OCI-LY1 (cell line): ENCODE results near the gene GPN1.
"Not testable (repeated sequence)": the region's sequence is repeated elsewhere in the genome, so short reads cannot be mapped to it uniquely, and the experiment has no call there.

Source experiments
- H2AFZ ChIP-seq: fragments of 200-600 bp; sonication (generic), shearing (Covaris generic); 2 replicates; pipeline ENCODE4 v1.6.0; 2014; ENCODE audit warnings: antibody characterized with exemption, mild to moderate bottlenecking, low read length
- H3F3A ChIP-seq: fragments of 200-600 bp; sonication (generic), shearing (Covaris generic); 2 replicates; pipeline ENCODE4 v1.6.0; 2014; ENCODE audit warnings: mild to moderate bottlenecking, antibody characterized with exemption, low read length, moderate library complexity; ENCODE audit not compliant: insufficient read depth
- H3K27ac ChIP-seq: fragments of 200-600 bp; sonication (generic); 2 replicates; pipeline ENCODE4 v1.5.1; 2014; ENCODE audit warnings: low read length, mixed run types, mild to moderate bottlenecking, low read depth; ENCODE audit not compliant: poor library complexity, severe bottlenecking
- H3K27me3 ChIP-seq: fragments of 200-600 bp; sonication (generic); 2 replicates; pipeline ENCODE4 v1.6.0; 2014; ENCODE audit warnings: antibody characterized with exemption, mild to moderate bottlenecking, low read length, moderate library complexity; ENCODE audit not compliant: insufficient read depth
- H3K36me3 ChIP-seq: fragments of 200-600 bp; sonication (generic); 2 replicates; pipeline ENCODE4 v1.6.1; 2014; ENCODE audit warnings: mild to moderate bottlenecking, antibody characterized with exemption, low read length, moderate library complexity, mixed read lengths; ENCODE audit not compliant: insufficient read depth
- H3K4me1 ChIP-seq: fragments of 200-600 bp; sonication (generic); 2 replicates; pipeline ENCODE4 v1.5.1; 2014; ENCODE audit warnings: mild to moderate bottlenecking, low read length, moderate library complexity; ENCODE audit not compliant: insufficient read depth, severe bottlenecking
- H3K4me2 ChIP-seq: fragments of 200-600 bp; sonication (generic), shearing (Covaris generic); 2 replicates; pipeline ENCODE4 v1.6.1; 2014; ENCODE audit warnings: low read length
- H3K4me3 ChIP-seq: fragments of 200-600 bp; sonication (generic); 2 replicates; pipeline ENCODE4 v1.5.1; 2014; ENCODE audit warnings: low read length, low read depth, mild to moderate bottlenecking, mixed read lengths; ENCODE audit not compliant: poor library complexity, severe bottlenecking
- H3K79me2 ChIP-seq: fragments of 200-600 bp; shearing (Covaris generic); 2 replicates; pipeline ENCODE4 v1.6.1; 2016; ENCODE audit warnings: mixed run types, low read length, mixed read lengths; ENCODE audit not compliant: insufficient read depth
- H3K9ac ChIP-seq: fragments of 200-600 bp; sonication (generic), shearing (Covaris generic); 2 replicates; pipeline ENCODE4 v1.6.1; 2014; ENCODE audit warnings: mild to moderate bottlenecking, low read length, mixed read lengths
- H3K9me2 ChIP-seq: fragments of 200-600 bp; sonication (generic), shearing (Covaris generic); 2 replicates; pipeline ENCODE4 v1.6.1; 2014; ENCODE audit warnings: low read depth, mild to moderate bottlenecking, low read length, mixed read lengths
- H3K9me3 ChIP-seq: fragments of 200-600 bp; shearing (Covaris generic); 2 replicates; pipeline ENCODE4 v1.6.1; 2014; ENCODE audit warnings: low read length, mixed read lengths
- H4K20me1 ChIP-seq: fragments of 200-600 bp; sonication (generic), shearing (Covaris generic); 2 replicates; pipeline ENCODE4 v1.6.0; 2016; ENCODE audit warnings: mild to moderate bottlenecking, low read length; ENCODE audit not compliant: insufficient read depth
- EZH2 ChIP-seq: fragments of 200-600 bp; sonication (generic), shearing (Covaris generic); IDR thresholded peaks from 2 replicates; pipeline ENCODE4 v1.8.0; 2017; ENCODE audit warnings: borderline replicate concordance, mixed run types, mild to moderate bottlenecking, antibody characterized with exemption, low read length, moderate library complexity, mixed read lengths
- TF ChIP-seq, protein P1 (sequence below): fragments of 200-600 bp; sonication (generic), shearing (Covaris generic); IDR thresholded peaks from 2 replicates; pipeline ENCODE4 v1.5.1; 2017; ENCODE audit warnings: mild to moderate bottlenecking, antibody characterized with exemption, low read length, moderate library complexity, mixed read lengths

GPN1 gene

DNA sequence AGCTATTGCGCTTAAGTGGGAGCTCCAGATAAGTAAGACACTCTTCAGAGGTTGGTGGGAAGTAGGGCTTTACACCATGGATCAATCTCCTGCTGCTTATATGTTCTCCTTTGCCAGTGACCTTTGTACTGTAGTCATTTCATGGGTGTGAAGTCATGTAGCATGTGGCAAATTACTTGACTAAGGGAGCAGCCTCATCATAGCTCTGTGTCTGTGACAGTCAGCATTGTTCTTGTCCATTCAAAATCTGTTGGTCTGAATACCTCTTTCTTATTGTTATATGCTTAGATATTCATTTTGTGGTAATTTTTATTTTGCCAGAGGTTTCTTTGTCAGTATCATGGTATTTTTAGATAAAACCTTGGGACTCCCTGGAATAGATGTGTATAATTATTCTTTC lies 53.0 kb downstream of the GPN1 start:
- TF ChIP-seq EZH2, result no peak
- TF ChIP-seq, protein P1, sequence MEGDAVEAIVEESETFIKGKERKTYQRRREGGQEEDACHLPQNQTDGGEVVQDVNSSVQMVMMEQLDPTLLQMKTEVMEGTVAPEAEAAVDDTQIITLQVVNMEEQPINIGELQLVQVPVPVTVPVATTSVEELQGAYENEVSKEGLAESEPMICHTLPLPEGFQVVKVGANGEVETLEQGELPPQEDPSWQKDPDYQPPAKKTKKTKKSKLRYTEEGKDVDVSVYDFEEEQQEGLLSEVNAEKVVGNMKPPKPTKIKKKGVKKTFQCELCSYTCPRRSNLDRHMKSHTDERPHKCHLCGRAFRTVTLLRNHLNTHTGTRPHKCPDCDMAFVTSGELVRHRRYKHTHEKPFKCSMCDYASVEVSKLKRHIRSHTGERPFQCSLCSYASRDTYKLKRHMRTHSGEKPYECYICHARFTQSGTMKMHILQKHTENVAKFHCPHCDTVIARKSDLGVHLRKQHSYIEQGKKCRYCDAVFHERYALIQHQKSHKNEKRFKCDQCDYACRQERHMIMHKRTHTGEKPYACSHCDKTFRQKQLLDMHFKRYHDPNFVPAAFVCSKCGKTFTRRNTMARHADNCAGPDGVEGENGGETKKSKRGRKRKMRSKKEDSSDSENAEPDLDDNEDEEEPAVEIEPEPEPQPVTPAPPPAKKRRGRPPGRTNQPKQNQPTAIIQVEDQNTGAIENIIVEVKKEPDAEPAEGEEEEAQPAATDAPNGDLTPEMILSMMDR, result no peak
- Histone ChIP-seq H3K27me3 (no peaks in the 10 kb centered on the region), H3K4me1 (no peaks in the 10 kb centered on the region), H2AFZ (no peak overlapping the region), H3K9me3 (no peaks in the 10 kb centered on the region), H3K79me2 (no peaks in the 10 kb centered on the region), H3K9ac (no peak overlapping the region), H4K20me1 (no peaks in the 10 kb centered on the region), H3K4me3 (no peak overlapping the region), H3K4me2 (no peak overlapping the region), H3F3A (no peaks in the 10 kb centered on the region), H3K9me2 (no peaks in the 10 kb centered on the region), H3K27ac (no peak overlapping the region), H3K36me3 (peaks cover 60% of the 10 kb centered on the region)

DNA sequence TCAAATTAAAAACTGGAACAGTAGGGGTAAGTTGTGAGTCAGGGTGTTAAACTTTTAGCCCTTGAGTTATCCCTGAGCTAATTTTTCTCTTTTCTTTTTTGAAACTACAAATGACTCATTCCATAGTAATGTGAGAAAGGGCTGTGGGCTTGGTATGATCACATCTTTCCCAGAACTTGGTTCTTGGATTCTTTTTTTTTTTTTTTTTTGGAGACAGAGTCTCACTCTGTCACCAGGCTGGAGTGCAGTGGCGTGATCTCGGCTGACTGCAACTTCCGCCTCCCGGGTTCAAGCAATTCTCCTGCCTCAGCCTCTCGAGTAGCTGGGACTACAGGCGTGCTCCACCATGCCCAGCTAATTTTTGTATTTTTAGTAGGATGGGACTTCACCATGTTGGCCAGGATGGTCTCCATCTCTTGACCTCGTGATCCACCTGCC lies 53.5 kb downstream of the GPN1 start:
- not testable (repeated sequence) for H2AFZ ChIP-seq

DNA sequence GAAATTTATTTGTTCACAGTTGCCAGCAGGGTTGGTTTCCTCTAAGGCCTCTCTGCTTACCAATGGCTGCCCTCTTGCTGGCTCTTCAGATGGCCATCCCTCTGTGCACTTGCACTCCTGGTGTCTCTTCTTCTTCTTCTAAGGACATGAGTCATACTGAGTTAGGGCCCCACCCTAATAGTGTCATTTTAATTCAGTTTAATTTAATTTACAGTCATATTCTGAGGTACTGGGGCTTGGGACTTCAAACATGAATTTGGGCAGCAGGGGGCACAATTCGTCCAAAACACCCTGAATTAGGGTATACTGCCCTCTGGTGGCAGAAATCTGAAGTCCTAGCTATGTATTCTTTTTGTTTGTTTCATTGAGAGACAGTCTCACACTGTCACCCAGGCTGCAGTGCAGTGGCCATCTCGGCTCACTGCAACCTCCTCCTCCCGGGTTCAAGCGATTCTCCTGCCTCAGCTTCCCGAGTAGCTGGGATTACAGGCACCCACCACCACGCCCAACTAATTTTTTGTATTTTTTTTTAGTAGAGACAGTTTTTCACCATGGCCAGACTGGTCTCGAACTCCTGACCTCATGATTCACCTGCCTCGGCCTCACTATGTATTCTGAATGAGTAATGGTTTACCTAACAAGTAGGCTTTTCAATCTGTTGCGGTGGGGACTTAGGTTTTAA lies 54.7 kb downstream of the GPN1 start:
- H3K4me2 ChIP-seq, result no peak overlapping the region
- no peak overlapping the region for H3K27ac ChIP-seq
- TF ChIP-seq, protein P1, result peak; percentile 99
- TF ChIP-seq EZH2, result no peak
- H3K36me3 ChIP-seq, result peaks cover 53% of the 10 kb centered on the region
- no peaks in the 10 kb centered on the region for H3F3A ChIP-seq
- no peaks in the 10 kb centered on the region for H3K27me3 ChIP-seq
- no peaks in the 10 kb centered on the region for H3K4me1 ChIP-seq
- no peaks in the 10 kb centered on the region for H4K20me1 ChIP-seq
- no peak overlapping the region for H3K4me3 ChIP-seq
- H3K9me3 ChIP-seq, result no peaks in the 10 kb centered on the region
- H3K9ac ChIP-seq, result no peak overlapping the region
- H2AFZ ChIP-seq, result no peak overlapping the region
- H3K79me2 ChIP-seq, result no peaks in the 10 kb centered on the region
- H3K9me2 ChIP-seq, result no peaks in the 10 kb centered on the region

More for the DNA sequence above, 53.5 kb downstream of the GPN1 start:
- not testable (repeated sequence) for H3K27me3 ChIP-seq, H3K27ac ChIP-seq, H3K79me2 ChIP-seq, H3K9me2 ChIP-seq, H3K9ac ChIP-seq, H3F3A ChIP-seq, H4K20me1 ChIP-seq, H3K4me3 ChIP-seq, H3K4me1 ChIP-seq, H3K4me2 ChIP-seq, H3K9me3 ChIP-seq
- peaks cover 55% of the 10 kb centered on the region for H3K36me3 ChIP-seq

DNA sequence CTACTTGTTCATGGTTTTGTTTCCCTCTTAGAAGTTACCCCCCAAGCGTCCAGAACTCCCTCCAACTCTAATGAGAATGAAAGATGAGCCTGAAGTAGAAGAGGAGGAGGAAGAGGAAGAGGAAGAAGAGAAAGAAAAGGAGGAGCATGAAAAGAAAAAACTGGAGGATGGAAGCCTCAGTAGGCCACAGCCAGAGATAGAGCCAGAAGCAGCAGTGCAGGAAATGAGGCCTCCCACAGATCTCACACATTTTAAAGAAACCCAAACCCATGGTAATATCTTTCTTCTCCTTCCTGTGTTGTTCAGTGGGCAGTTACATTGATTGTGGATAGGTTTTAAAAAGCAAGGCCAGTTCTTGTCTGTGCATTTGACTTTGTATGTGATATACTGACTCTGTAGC lies 56.2 kb downstream of the GPN1 start:
- not testable (repeated sequence) for H2AFZ ChIP-seq, H3F3A ChIP-seq, H3K9ac ChIP-seq, H3K79me2 ChIP-seq, H3K9me2 ChIP-seq, H3K4me3 ChIP-seq, H3K9me3 ChIP-seq, H4K20me1 ChIP-seq, H3K4me2 ChIP-seq, H3K27me3 ChIP-seq, H3K4me1 ChIP-seq, H3K27ac ChIP-seq
- peaks cover 49% of the 10 kb centered on the region; the same call in 1 of the 2 replicates for H3K36me3 ChIP-seq
